ENCODE data around the gene CORO2A. TPM values are rescaled to one million over a fixed set of nuclear protein-coding genes. Genes with fewer than 3 reads are reported as not detected.

The CORO2A gene
- polyA plus RNA-seq, 4 donors = 2.1 to 2.8 (median 2.1) TPM

- DNase-seq (ENCODE audit: low read depth in 4 of 4, low spot score in 2 of 4) = no peak
Observed at GRCh38 chr9:98220911-98221310, 28.5 kb upstream of the CORO2A start.

GRCh38 chr9:98219794-98220370 lies 27.4 kb upstream of the CORO2A start:
- no peak for DNase-seq (ENCODE audit: low read depth in 4 of 4, low spot score in 2 of 4)

DNA sequence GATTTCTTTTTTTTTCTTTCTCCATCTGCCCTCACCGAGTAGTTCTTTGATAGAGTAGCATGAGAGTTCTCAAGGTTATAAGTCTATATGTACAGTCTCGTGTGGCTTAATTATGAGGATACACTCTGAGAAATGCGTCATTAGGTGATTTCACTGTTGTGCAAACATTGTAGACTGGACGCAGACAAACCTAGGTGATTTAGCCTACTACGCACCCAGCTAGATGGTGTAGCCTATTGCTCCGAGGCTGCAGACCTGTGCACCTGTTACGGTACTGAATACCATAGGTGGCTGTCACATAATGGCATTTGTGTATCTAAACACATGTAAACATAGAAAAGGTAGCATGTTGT lies 26.9 kb upstream of the CORO2A start:
- DNase-seq (ENCODE audit: low read depth in 4 of 4, low spot score in 2 of 4) = no peak

DNA sequence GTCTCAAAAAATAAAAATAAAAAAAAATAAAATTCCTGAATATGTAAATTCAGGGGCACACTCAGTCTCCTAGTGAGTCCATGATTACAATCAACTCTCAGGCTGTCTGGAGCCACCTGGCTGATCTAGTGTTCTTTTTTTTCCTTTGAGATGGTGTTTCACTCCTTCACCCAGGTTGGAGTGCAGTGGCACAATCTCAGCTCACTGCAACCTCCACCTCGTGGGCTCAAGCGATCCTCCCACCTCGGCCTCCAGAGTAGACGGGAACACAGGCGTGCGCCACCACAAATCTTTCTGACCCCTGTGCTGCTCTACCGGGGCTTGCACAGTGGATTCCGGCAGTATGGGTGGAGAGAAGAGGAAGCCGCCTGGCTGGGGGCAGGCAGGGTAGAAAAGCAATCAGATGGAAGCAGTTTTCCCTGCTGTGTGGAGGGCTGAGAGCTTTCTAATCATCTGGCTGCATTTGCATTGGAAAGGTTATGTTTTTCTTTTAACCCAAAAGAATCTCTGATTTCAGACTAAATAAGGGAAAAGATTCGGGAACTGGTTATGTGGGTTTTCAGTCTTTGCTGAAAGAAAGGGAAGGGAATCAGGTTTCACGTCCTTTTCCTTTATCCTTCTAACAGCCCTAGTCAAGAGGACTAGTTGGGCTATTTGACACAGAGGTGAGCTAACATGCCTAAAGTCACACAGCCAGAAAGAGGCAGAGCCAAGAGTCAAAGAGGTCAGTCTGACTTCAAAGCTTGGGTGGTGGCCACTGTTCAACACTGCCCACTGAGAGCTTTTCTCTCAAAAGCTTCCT lies 26.3 kb upstream of the CORO2A start:
- no peak for DNase-seq (ENCODE audit: low read depth in 4 of 4, low spot score in 2 of 4)

- DNase-seq (ENCODE audit: low read depth in 4 of 4, low spot score in 2 of 4) = no peak
Observed at GRCh38 chr9:98217255-98217654, 24.8 kb upstream of the CORO2A start.

GRCh38 chr9:98216391-98216790 lies 24.0 kb upstream of the CORO2A start:
- no peak for DNase-seq (ENCODE audit: low read depth in 4 of 4, low spot score in 2 of 4)

DNA sequence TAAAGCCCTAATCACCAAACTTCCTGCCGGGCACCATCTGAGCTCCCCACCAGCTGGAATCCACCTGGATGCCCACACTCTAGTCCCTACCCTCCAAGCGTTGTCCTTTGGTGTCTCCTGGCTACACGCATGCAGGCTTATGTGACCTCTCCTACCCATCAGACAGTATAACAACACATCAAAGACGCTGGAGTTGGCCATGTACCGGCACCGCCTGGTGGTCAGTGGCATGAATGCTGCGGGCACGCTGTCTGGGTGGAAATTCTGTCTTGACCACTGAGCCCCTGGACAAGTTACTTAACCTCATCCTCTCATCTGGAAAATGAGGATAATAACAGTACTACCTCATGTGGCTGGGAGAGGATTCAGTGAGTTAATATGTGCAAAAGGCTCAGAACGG lies 23.4 kb upstream of the CORO2A start:
- DNase-seq (ENCODE audit: low read depth in 4 of 4, low spot score in 2 of 4) = no peak

- DNase-seq (ENCODE audit: low read depth in 4 of 4, low spot score in 2 of 4) = no peak
Observed at GRCh38 chr9:98215271-98215670, 22.8 kb upstream of the CORO2A start.

DNA sequence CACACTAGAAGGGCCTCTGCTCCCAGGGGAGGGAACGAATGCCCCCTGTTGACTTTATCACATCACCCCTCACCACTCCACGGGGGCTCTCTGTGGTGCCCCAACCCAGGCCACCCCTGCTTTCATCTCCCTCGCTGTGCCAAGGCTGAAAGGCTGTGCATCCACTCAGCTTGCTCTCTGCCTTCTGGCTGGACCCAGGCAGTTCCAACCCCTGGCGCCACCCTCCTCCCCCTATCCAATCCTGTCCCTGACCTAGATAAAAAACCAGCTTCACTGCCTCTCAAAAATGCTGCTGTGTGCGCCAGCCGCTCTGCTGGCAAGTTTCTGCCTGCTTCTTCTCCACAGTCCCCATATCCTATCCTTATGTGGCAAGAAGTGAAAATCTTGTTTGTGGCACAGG lies 22.4 kb upstream of the CORO2A start:
- DNase-seq (ENCODE audit: low read depth in 4 of 4, low spot score in 2 of 4) = no peak

DNA sequence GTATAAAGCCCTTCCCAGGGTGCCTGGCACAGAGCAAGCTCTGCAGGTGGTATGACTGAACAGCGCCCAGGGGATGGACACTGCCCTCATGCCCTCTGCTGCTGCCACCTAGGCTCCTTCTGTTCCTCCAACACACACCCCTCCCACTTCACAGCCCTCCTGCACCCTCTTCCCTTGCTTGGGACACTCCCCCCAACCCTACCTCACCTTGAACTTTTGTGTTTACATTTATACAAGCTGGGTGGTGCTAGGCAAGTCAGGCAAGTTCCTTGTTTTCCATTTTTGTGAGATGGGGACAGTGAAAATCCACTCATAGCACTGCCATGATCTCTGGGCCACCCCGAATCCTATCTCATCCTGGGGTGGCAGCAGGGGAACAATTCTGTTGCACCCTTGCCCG lies 18.8 kb upstream of the CORO2A start:
- no peak for DNase-seq (ENCODE audit: low read depth in 4 of 4, low spot score in 2 of 4)

DNA sequence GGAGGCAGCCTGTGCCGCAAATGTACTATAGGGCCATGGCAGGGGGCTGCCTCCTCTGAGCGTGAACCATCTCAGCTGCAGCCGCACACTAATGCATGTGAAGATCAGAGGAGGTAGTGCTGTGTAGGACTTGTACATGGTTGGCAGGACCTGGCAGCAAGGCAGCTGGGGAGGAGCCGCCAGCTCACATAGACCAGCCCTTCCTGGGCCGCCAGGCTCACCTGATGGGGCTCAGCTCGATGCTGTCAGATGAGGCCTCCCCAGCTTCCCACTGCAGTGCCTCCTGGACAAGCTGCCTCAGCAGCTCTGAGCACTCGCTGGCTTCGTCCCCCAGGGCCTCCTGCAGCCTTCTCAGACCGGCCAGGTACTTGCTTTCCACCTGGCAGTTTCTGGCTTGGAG lies 18.0 kb upstream of the CORO2A start:
- no peak for DNase-seq (ENCODE audit: low read depth in 4 of 4, low spot score in 2 of 4)

- no peak for DNase-seq (ENCODE audit: low read depth in 4 of 4, low spot score in 2 of 4)
Observed at GRCh38 chr9:98209530-98209929, 17.1 kb upstream of the CORO2A start.

DNA sequence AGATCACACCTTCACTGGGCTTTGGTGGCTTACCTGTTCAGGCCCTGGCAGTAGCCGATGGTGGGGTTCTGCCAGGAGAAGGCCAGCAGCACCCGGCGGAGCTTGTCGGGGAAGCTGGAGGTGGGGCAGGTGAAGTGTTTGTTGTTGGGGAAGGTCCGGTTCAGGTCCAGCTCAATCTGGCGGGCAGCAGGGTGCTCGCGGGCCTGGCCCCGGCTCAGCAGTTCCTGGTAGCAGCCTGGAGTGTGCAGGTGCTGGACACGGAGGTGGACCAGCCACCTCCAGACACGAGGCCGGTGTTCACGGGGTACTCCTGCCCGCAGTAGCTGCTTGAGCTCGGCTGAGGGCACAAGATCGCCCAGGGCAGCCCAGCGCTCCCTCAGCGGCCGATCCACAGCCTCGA lies 16.2 kb upstream of the CORO2A start:
- no peak for DNase-seq (ENCODE audit: low read depth in 4 of 4, low spot score in 2 of 4)

- no peak for DNase-seq (ENCODE audit: low read depth in 4 of 4, low spot score in 2 of 4)
Observed at GRCh38 chr9:98207606-98208005, 15.2 kb upstream of the CORO2A start.

DNA sequence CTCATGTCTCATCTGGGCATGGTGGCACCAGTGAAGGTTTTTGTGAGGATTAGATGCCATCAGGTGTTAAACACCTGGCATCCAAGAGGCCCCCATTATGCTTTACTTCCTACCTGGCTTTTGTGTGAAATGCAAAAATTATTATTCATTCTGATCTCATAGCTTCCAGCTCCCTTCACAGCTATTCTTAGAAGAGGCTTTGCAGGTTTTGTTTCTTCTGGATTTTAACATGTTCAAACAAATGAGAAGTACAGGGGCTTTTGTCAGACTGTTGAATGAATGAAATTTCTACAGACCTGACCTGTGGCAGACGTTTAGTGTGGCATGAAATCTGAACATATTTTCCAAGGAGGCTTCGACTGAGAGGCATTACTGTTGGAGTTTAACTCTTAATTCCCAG lies 14.3 kb upstream of the CORO2A start:
- no peak for DNase-seq (ENCODE audit: low read depth in 4 of 4, low spot score in 2 of 4)

- DNase-seq (ENCODE audit: low read depth in 4 of 4, low spot score in 2 of 4) = no peak
Observed at GRCh38 chr9:98204692-98205091, 12.3 kb upstream of the CORO2A start.

- no peak for DNase-seq (ENCODE audit: low read depth in 4 of 4, low spot score in 2 of 4)
Observed at GRCh38 chr9:98203153-98203552, 10.7 kb upstream of the CORO2A start.

DNA sequence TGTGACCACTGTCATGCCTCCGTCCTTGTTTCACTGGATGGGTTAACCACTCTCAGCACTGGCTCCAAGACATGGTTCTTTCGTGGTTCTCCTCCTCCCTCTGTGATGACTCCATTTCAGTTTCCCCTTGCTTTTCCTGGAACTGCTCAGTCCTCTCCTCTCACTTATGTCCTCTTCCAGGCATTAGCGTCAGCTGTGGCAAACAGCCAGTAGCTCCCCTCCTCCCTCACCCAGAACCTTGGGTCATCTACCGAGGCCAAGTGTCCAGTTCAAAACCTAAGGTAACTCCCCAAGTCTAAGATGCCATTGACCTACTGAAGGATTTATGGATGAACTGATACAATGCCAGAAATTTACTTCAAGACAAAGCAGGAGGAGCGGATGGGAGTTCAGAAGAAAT lies 9.8 kb upstream of the CORO2A start:
- DNase-seq (ENCODE audit: low read depth in 4 of 4, low spot score in 2 of 4) = no peak

DNA sequence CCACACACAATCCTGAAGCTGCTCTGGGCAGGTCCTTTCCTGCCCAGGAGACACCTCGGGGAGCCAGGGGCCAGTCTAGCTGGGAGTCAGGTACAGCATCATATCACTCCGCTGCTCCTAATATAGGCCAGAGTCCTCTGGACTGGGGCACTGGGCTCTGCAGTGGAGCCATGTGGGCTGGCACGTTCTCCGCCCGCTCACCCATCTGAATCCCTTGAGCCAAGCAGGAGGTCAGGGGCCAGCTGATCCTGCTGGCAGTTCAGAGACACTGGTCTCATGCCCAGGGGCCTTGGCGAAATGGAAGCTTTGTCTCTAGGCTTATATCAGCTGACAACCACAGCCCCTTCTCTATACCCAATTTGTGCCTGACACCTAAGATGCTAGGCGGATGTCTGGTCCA lies 9.3 kb upstream of the CORO2A start:
- DNase-seq (ENCODE audit: low read depth in 4 of 4, low spot score in 2 of 4) = no peak

GRCh38 chr9:98201102-98201501 lies 8.7 kb upstream of the CORO2A start:
- DNase-seq (ENCODE audit: low read depth in 4 of 4, low spot score in 2 of 4) = no peak

- DNase-seq (ENCODE audit: low read depth in 4 of 4, low spot score in 2 of 4) = no peak
Observed at GRCh38 chr9:98199388-98200033, 7.1 kb upstream of the CORO2A start.

GRCh38 chr9:98195671-98196070 lies 3.2 kb upstream of the CORO2A start:
- DNase-seq (ENCODE audit: low read depth in 4 of 4, low spot score in 2 of 4) = no peak

All from left renal cortex interstitium (tissue), 4 donors.